ENCODE measurements around the gene BCAR1. TPM values are rescaled to one million over a fixed set of nuclear protein-coding genes. Genes with fewer than 3 reads are reported as not detected.

BCAR1 gene
- total and polyA plus RNA-seq, 10 of the 15 experiments (the other 5 are each of a cell fraction or from before 2014, with no cell fraction given) = 0.13 to 14.1 (median 2.8) TPM; not detected in 1

DNA sequence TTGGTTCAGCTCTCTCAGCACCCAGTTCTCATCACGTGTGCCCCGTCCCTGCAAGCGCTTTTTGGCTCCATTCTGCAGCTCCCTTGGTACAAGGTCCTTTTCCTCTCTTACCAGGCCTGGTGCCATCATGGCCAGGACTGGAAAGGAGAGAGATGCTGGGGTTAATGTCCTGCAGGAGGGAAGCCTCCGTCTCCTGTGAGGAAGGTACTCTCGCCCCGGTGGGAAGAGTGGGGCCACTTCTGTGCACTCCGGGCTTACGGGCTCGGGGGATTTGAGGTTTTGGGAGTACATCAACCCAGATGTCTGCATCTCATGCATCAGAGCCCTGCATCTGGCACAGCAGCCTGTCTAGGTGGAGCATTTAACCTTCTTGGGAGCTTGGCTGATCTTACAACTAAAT is 54.6 kb downstream of the BCAR1 start (continued):
- TF ChIP-seq, protein P1, sequence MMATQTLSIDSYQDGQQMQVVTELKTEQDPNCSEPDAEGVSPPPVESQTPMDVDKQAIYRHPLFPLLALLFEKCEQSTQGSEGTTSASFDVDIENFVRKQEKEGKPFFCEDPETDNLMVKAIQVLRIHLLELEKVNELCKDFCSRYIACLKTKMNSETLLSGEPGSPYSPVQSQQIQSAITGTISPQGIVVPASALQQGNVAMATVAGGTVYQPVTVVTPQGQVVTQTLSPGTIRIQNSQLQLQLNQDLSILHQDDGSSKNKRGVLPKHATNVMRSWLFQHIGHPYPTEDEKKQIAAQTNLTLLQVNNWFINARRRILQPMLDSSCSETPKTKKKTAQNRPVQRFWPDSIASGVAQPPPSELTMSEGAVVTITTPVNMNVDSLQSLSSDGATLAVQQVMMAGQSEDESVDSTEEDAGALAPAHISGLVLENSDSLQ (IDR thresholded peaks at IDR 0.05) = no peak

DNA sequence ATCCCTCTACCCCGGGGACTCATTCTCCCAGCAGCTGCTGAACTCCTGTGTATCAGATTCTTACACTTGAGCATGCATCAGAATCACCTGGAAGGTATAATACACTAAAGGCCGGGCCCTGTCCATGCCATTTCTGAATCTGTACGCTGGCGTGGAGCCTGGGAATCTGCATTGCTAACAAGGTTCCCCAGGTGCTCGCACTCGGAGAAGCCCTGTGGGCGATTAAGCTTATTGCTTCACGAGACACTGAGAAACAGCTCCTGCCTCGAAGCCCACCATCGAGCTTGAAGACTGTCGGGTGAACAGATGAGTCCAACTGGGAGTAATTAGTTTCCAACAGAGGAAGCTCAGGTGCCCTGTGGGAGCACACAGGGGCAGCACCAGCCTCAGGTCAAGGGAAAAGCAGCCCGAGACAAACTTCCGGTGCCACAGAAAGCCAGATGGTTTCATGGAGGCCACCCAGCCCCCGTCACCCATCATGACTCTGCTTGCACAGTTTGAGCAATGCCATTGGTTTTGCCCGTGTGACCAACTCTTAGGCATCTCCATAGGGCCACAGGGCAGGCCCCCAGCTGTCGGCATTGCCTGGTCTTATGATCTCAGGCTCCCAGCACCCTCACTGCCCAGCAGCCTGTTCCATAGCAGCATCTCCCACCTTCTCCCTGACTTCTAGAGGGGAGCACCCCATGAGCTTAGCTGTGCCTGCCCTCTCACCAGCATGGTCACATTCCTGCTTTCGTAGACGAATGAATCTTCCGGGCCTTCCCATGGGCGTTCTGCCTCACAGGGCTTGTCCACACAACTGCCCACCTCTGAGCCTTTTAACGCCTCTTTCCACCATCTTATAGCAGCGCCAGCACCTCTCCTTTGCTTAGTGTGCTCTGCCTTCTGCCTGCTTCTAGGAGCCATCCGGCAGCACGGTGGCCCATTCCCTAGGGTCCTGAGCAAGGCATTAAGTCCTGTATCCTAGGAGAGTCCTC is 55.3 kb downstream of the BCAR1 start:
- in situ Hi-C loops (cut with MboI) = no loop called here
- no peak for TF ChIP-seq STAT3 (IDR thresholded peaks at IDR 0.05; ENCODE audit: low read depth, low read length)
- no peak for TF ChIP-seq MTA3 (IDR thresholded peaks at IDR 0.05; ENCODE audit: borderline replicate concordance, low read length)
- TF ChIP-seq ETV6 (conservative IDR thresholded peaks at IDR 0.05 in 1 of 2, IDR thresholded peaks at IDR 0.05 in 1 of 2; ENCODE audit: borderline replicate concordance in 1 of 2, low read depth in 1 of 2) = no peak
- TF ChIP-seq NR2C1 (IDR thresholded peaks at IDR 0.05) = no peak
- TF ChIP-seq, protein P2, sequence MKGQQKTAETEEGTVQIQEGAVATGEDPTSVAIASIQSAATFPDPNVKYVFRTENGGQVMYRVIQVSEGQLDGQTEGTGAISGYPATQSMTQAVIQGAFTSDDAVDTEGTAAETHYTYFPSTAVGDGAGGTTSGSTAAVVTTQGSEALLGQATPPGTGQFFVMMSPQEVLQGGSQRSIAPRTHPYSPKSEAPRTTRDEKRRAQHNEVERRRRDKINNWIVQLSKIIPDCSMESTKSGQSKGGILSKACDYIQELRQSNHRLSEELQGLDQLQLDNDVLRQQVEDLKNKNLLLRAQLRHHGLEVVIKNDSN (IDR thresholded peaks at IDR 0.05; ENCODE audit: borderline replicate concordance, extremely low read length, insufficient read depth, low read depth, low read length) = no peak
- no peak for TF ChIP-seq ATF7 (IDR thresholded peaks at IDR 0.05; ENCODE audit: low read depth)
- no peak for TF ChIP-seq MYB (IDR thresholded peaks at IDR 0.05; ENCODE audit: borderline replicate concordance, low read depth, low read length)
- no peak for TF ChIP-seq HDGF (IDR thresholded peaks at IDR 0.05)
- TF ChIP-seq RELA (IDR thresholded peaks at IDR 0.05; ENCODE audit: borderline replicate concordance, partially characterized antibody) = no peak
- no peak for TF ChIP-seq HCFC1 (IDR thresholded peaks at IDR 0.05; ENCODE audit: low read length)
- TF ChIP-seq, protein P3, sequence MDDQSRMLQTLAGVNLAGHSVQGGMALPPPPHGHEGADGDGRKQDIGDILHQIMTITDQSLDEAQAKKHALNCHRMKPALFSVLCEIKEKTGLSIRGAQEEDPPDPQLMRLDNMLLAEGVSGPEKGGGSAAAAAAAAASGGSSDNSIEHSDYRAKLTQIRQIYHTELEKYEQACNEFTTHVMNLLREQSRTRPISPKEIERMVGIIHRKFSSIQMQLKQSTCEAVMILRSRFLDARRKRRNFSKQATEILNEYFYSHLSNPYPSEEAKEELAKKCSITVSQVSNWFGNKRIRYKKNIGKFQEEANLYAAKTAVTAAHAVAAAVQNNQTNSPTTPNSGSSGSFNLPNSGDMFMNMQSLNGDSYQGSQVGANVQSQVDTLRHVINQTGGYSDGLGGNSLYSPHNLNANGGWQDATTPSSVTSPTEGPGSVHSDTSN (IDR thresholded peaks at IDR 0.05; ENCODE audit: insufficient replicate concordance, low read depth, low read length) = no peak
- no peak for TF ChIP-seq HDAC6 (IDR thresholded peaks at IDR 0.05; ENCODE audit: unreplicated experiment)
- no peak for TF ChIP-seq SREBF1 (IDR thresholded peaks at IDR 0.05; ENCODE audit: low read length)
- no peak for TF ChIP-seq CEBPB (IDR thresholded peaks at IDR 0.05; ENCODE audit: borderline replicate concordance in 1 of 2, low read depth in 2 of 2, low read length in 2 of 2)
- TF ChIP-seq, protein P4, sequence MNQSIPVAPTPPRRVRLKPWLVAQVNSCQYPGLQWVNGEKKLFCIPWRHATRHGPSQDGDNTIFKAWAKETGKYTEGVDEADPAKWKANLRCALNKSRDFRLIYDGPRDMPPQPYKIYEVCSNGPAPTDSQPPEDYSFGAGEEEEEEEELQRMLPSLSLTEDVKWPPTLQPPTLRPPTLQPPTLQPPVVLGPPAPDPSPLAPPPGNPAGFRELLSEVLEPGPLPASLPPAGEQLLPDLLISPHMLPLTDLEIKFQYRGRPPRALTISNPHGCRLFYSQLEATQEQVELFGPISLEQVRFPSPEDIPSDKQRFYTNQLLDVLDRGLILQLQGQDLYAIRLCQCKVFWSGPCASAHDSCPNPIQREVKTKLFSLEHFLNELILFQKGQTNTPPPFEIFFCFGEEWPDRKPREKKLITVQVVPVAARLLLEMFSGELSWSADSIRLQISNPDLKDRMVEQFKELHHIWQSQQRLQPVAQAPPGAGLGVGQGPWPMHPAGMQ (IDR thresholded peaks at IDR 0.05; ENCODE audit: borderline replicate concordance) = no peak

More for the DNA sequence above, 55.3 kb downstream of the BCAR1 start:
- FAIRE-seq (no peak), DNase-seq (ENCODE audit: low read depth, low spot score) (no peak), ATAC-seq (no peak)
- no TSS peak for BruUV-seq (replicated peaks)
- intact Hi-C loops (cut with micrococcal nuclease; ENCODE audit: unreplicated experiment) = loop anchor here (5.0 kb wide), 2 partner anchors 36 to 384 kb away; no protein-coding TSS in a partner anchor
- H3K36me3 ChIP-seq (ENCODE audit: control insufficient read depth in 2 of 2, insufficient read depth in 2 of 2, low read length in 1 of 2) = no peaks in the 10 kb centered on the region
- no peaks in the 10 kb centered on the region for H4K20me1 ChIP-seq (ENCODE audit: control insufficient read depth, insufficient read depth)
- ChIA-PET CTCF (interaction anchor here (0.7 to 7.9 kb wide), 9 partner anchors 10 to 206 kb away, joined by 3 to 170 read pairs (median 4); no protein-coding TSS in a partner anchor), POLR2A (no interaction called here), RAD21 (ENCODE audit: unreplicated experiment) (interaction anchor here (1.0 to 1.9 kb wide), 5 partner anchors 184 to 354 kb away, joined by 3 to 4 read pairs (median 3); no protein-coding TSS in a partner anchor), SMC1A (ENCODE audit: uncharacterized antibody, unreplicated experiment) (interaction anchor here (0.6 to 5.2 kb wide), 2 partner anchors 190 to 206 kb away, joined by 3 to 52 read pairs; no protein-coding TSS in a partner anchor)
- H3K4me2 ChIP-seq (ENCODE audit: control insufficient read depth, insufficient read depth) = no peak overlapping the region
- H3K9me3 ChIP-seq (replicated peaks; ENCODE audit: control insufficient read depth, insufficient read depth, low read length) = no peaks in the 10 kb centered on the region
- H3K27me3 ChIP-seq (replicated peaks in 1 of 2; ENCODE audit: control insufficient read depth in 2 of 2, insufficient read depth in 2 of 2, low read length in 1 of 2) = peaks cover 1 to 4% of the 10 kb centered on the region in 2 experiments
- peaks cover 2% of the 10 kb centered on the region; the same call in 1 of the 2 replicates for H3K4me1 ChIP-seq (ENCODE audit: control insufficient read depth, insufficient read depth, low read length)
- no peak overlapping the region for H3K27ac ChIP-seq (ENCODE audit: control insufficient read depth, insufficient read depth)
- H2AFZ ChIP-seq (ENCODE audit: control insufficient read depth, low read depth, low read length) = no peak overlapping the region
- 63% methylated on average over 24 of the region's 24 CpGs for WGBS (ENCODE audit: insufficient coverage, insufficient replicate concordance, low lambda C conversion rate, missing lambda C conversion rate)
- H3K4me3 ChIP-seq = no peak overlapping the region
- no peaks in the 10 kb centered on the region for H3K79me2 ChIP-seq (ENCODE audit: control insufficient read depth, insufficient read depth, low read length)
- H3K9ac ChIP-seq (ENCODE audit: control insufficient read depth, insufficient read depth, low read length) = no peak overlapping the region
